Fibroblast of mammary gland (primary cell): ENCODE measurements around the gene DIPK1C.
A peak's percentile ranks its signal among the peaks of the same experiment; 100 is the strongest.

Source experiments
- DNase-seq: peaks from one replicate; pipeline ENCODE4 v3.0.0-alpha.2; 2010; ENCODE audit warnings: low read depth
- H3K4me3 ChIP-seq: 2 replicates; pipeline ENCODE4 v1.5.1; 2011; ENCODE audit warnings: low read depth, mild to moderate bottlenecking, low read length, moderate library complexity; ENCODE audit not compliant: control insufficient read depth
- CTCF ChIP-seq: conservative IDR thresholded peaks from 2 replicates; pipeline ENCODE4 v1.5.1; 2011; ENCODE audit warnings: low read depth, low read length, inconsistent platforms; ENCODE audit not compliant: control insufficient read depth, insufficient read depth

The DIPK1C gene

GRCh38 chr18:74477771-74478170 is 20.7 kb upstream of the DIPK1C start:
- H3K4me3 ChIP-seq = no peak overlapping the region
- peak; percentile 32 for DNase-seq
- no peak for TF ChIP-seq CTCF

GRCh38 chr18:74476140-74476539 is 19.0 kb upstream of the DIPK1C start:
- TF ChIP-seq CTCF = peak; percentile 81
- no peak overlapping the region for H3K4me3 ChIP-seq
- peak; percentile 27 for DNase-seq

GRCh38 chr18:74473976-74474640 is 17.0 kb upstream of the DIPK1C start:
- no peak for DNase-seq
- H3K4me3 ChIP-seq = no peak overlapping the region
- TF ChIP-seq CTCF = no peak

- no peak for TF ChIP-seq CTCF
- DNase-seq = no peak
- H3K4me3 ChIP-seq = no peak overlapping the region
These were observed 15.2 kb upstream of the DIPK1C start for GRCh38 chr18:74472312-74472711.

GRCh38 chr18:74468547-74469061 is 11.5 kb upstream of the DIPK1C start:
- no peak overlapping the region for H3K4me3 ChIP-seq
- no peak for TF ChIP-seq CTCF
- DNase-seq = peak; percentile 11

GRCh38 chr18:74465775-74466174 is 8.7 kb upstream of the DIPK1C start:
- DNase-seq = no peak
- no peak for TF ChIP-seq CTCF
- no peak overlapping the region for H3K4me3 ChIP-seq

GRCh38 chr18:74463983-74464382 is 6.9 kb upstream of the DIPK1C start:
- H3K4me3 ChIP-seq = no peak overlapping the region
- TF ChIP-seq CTCF = no peak
- no peak for DNase-seq
